ENCODE results near the gene HSD3B1.
"Not testable (repeated sequence)": the region's sequence is repeated elsewhere in the genome, so short reads cannot be mapped to it uniquely, and the experiment has no call there.

Gene HSD3B1

DNA sequence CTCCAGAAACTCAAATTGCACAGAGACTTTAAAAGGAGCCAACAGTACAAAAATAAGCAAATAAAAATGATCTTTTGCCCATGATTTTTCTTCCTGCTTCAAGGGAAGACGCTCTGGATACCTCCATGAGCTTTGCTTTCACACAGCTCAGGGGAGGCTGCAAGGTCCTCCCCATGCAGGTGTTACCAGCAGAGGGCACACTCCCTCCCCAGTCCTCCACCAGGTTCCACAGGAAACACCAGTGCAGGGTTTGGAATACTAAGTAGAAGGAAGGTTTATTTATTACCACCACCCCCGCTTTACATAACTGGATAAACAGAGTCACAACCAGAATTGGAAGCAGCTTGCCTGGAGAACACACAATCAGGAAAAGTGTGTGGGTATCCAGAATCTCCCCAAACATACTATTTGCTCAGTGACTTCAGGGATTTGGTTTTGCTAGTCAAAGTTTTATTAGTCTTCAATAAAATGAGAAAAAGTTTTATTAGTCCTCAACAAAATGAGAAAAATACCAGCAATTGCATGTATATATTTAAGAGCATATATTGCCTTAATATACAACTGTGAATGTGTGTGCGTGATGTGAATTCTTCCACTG lies 37.3 kb downstream of the HSD3B1 start:
- no peak overlapping the region for H3K4me3 ChIP-seq (ENCODE audit: low read depth, low read length)
- TF ChIP-seq, protein P1, sequence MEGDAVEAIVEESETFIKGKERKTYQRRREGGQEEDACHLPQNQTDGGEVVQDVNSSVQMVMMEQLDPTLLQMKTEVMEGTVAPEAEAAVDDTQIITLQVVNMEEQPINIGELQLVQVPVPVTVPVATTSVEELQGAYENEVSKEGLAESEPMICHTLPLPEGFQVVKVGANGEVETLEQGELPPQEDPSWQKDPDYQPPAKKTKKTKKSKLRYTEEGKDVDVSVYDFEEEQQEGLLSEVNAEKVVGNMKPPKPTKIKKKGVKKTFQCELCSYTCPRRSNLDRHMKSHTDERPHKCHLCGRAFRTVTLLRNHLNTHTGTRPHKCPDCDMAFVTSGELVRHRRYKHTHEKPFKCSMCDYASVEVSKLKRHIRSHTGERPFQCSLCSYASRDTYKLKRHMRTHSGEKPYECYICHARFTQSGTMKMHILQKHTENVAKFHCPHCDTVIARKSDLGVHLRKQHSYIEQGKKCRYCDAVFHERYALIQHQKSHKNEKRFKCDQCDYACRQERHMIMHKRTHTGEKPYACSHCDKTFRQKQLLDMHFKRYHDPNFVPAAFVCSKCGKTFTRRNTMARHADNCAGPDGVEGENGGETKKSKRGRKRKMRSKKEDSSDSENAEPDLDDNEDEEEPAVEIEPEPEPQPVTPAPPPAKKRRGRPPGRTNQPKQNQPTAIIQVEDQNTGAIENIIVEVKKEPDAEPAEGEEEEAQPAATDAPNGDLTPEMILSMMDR (IDR thresholded peaks at IDR 0.05; ENCODE audit: low read depth, low read length): 0 out of 2 replicates have a peak, but pooled peaks have one; percentile 14

- TF ChIP-seq, protein P1 (IDR thresholded peaks at IDR 0.05; ENCODE audit: low read depth, low read length): no peak
- no peak overlapping the region for H3K4me3 ChIP-seq (ENCODE audit: low read depth, low read length)
These were observed 39.6 kb downstream of the HSD3B1 start for GRCh38 chr1:119546641-119547040.

DNA sequence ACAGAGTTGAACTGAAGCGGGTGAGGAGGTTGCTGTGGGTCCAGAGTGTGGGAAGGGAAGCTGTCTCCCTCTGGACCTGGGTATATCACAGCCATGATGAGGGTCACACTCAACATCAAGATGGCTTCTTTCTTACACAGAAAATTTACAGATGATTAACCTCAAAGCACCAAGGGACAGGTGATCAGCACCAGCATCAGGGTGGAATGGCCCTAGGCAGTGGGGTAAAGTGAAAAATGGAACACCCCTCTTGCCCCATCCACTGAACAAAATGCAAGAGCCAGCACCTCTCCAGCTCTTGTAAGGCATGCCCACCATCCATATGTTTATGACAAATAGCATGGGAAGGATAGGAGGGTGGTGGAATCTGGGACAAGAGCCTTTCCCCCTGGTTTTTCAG lies 40.3 kb downstream of the HSD3B1 start:
- H3K4me3 ChIP-seq (ENCODE audit: low read depth, low read length): no peak overlapping the region
- TF ChIP-seq, protein P1 (IDR thresholded peaks at IDR 0.05; ENCODE audit: low read depth, low read length): no peak

DNA sequence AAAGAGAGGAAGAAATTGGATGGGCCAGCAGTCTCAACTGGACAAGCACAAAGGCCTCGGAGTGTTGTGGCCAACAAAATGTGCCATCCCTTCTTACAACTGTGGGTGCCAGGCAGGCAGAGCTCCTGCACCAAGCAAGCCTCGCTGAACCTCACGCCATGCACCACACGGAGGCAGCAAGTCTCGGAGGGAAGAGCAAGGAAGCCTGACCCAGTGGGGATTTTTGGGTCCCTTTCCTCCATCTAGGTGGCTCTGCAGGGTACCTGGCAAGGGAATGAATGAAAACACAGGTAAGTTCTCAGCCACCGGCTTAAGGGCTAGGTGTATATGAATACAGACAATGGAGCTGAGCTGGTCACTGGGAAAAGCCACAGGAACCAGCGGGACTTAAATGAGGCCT lies 40.8 kb downstream of the HSD3B1 start:
- no peak overlapping the region for H3K4me3 ChIP-seq (ENCODE audit: low read depth, low read length)
- TF ChIP-seq, protein P1 (IDR thresholded peaks at IDR 0.05; ENCODE audit: low read depth, low read length): no peak

DNA sequence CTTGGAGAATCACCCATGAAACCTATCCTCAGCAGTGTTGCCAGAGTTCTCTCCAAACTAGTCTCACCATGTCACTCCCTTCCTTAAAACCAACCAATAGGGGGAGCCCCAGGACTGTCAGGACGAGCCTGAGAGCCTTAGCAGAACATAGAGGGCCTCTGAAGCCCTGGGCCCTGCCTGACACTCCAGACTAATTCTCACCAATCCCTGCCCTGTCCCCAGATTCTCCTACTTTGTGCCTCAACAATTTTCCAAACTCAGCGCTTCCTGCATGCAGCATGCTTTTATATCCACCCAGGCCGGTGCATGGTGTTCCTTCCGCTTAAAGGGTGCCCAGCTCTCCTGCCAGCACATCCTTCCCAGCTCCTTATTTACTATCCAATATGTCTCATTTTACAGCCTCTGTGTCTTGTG lies 42.7 kb downstream of the HSD3B1 start:
- TF ChIP-seq, protein P1 (IDR thresholded peaks at IDR 0.05; ENCODE audit: low read depth, low read length): peak; percentile 59
- no peak overlapping the region for H3K4me3 ChIP-seq (ENCODE audit: low read depth, low read length)

DNA sequence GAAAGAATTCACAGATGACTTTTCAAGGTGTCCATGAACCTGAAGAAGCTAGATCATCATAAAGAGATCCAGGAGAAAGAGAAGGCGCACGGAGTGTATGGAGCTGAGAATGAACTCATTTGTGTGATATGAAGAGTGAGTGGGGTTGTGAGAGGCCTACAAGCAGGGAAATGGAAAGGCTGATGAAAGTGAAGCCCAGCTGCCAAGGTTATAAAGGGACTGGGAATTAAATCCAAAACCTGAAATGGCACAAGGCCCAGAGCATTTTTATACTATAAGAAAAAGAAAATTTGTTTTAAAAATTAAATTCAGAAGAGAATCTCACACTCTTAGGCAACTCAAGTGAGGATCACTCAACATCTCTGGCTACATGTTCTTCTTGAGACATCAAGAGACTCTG lies 43.4 kb downstream of the HSD3B1 start:
- H3K4me3 ChIP-seq (ENCODE audit: low read depth, low read length): no peak overlapping the region
- TF ChIP-seq, protein P1 (IDR thresholded peaks at IDR 0.05; ENCODE audit: low read depth, low read length): no peak

DNA sequence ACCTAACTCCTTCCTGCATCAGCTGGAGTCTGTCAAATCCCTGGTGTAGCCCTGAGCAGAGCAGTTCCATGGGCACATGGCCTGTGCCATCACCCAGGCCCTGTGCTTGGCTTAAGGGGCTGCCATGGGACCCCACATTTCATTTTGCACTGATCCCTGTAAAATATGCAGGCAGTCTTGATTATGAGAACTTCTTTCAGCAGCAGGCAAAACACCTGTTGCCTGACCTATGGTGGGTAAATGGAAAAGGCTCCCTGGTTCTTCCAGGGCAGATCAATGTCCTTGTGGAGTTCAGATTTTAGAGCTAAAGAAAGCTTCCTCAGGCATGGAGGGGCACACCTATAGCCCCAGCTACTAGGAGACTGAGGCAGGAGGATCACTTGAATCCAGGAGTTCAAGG lies 44.2 kb downstream of the HSD3B1 start:
- TF ChIP-seq, protein P1 (IDR thresholded peaks at IDR 0.05; ENCODE audit: low read depth, low read length): no peak
- H3K4me3 ChIP-seq (ENCODE audit: low read depth, low read length): no peak overlapping the region

- not testable (repeated sequence) for H3K4me3 ChIP-seq (ENCODE audit: low read depth, low read length)
These were observed 45.6 kb downstream of the HSD3B1 start for GRCh38 chr1:119552656-119553055.

DNA sequence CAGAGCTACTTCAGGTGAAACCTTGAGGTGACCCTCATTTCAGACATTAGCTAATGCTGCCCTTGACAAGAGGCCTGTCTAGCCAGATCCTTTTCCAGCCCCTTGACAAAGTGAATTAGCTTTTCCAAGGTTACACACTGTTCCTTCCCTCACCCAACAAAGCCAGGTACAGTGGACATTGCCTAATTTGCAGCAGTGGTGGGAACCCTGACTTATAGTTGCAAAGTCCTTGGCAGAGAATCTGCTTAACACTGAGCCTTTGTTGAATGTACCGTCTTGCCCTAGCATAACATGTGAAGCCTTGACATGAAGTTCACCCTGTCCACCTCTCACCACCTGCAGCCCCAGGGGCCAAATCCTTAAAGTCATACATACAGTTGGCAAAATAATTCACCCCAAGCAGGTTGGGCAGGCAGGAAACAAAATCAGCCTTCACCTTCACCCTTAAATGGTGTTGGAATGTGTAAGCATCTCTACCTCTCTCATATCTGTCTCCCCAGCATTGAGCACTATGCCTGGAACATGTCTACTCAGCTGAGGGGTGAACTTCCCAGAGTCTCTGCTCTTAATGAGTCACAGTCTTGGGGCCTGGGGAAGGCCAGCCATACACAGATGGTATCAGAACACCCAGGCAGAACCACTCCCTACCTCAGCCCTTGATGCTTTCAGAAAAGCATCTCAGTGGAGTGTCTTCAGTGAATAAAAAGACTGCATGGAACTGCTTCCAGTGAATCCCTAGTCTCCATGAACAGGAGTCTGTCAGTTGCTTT lies 46.5 kb downstream of the HSD3B1 start:
- H3K4me3 ChIP-seq (ENCODE audit: low read depth, low read length): not testable (repeated sequence)
